Measurements from ENCODE around the gene PRICKLE2.

Gene PRICKLE2

DNA sequence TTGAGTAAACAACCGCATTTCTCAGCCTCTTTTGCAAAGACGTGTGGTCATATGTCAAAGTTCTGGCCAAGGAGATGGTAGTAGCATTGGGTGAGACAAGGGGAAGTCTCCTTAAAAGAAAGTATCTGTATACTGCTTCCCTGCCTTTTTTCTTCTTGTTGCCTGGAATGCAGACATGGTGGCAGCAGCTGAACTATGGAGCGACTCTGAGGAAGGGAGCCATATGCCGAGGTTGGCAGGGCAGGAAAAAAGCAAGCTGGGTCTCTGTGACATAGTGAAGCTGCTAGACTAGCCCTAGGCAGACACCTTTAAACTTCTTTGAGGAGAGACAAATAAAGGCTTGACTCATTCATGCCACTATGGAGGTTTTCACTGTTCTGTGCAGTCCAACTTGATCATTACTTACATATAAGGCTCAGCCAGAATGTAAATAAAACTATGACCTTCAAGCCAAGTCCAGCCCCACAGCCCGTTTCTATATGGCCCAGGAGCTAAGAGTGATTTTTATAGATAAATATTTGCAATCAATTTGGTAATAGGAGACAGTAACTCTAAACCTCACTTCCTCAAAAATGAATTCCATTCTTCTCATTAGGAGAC lies 30.6 kb upstream of the PRICKLE2 start:
- Histone ChIP-seq H3K79me2 (ENCODE audit: control insufficient read depth, insufficient read depth, low read length, poor library complexity) (peaks cover 7% of the 10 kb centered on the region), H2AK5ac (ENCODE audit: low read length) (no peak overlapping the region), H3K27ac (ENCODE audit: low read depth, low read length) (peak overlapping the region; percentile 45), H3K4me1 (ENCODE audit: control insufficient read depth in 1 of 2, insufficient read depth in 2 of 2, low read length in 2 of 2) (peaks cover 10 to 24% of the 10 kb centered on the region in 2 experiments), H3K9ac (ENCODE audit: low read length) (no peak overlapping the region), H3K4me3 (ENCODE audit: low read depth, low read length) (no peak overlapping the region), H3K23ac (ENCODE audit: low read length) (no peak overlapping the region), H4K91ac (ENCODE audit: low read depth, low read length) (no peak overlapping the region), H2BK120ac (ENCODE audit: insufficient read depth, low read length, poor library complexity) (no peak overlapping the region), H3K4me2 (ENCODE audit: low read length) (no peak overlapping the region), H3K27me3 (ENCODE audit: insufficient read depth, low read length) (no peaks in the 10 kb centered on the region), H3K14ac (ENCODE audit: low read length) (no peak overlapping the region), H3K9me3 (ENCODE audit: insufficient read depth, low read depth, low read length) (no peaks in the 10 kb centered on the region), H2AFZ (ENCODE audit: insufficient read depth, low read length, poor library complexity) (no peak overlapping the region), H2BK12ac (ENCODE audit: low read length) (no peak overlapping the region), H3K79me1 (ENCODE audit: low read length) (peaks cover 3% of the 10 kb centered on the region), H3K18ac (ENCODE audit: low read length) (peak overlapping the region; percentile 61), H3K4ac (ENCODE audit: low read depth, low read length) (no peak overlapping the region), H3K36me3 (ENCODE audit: control insufficient read depth in 1 of 2, insufficient read depth in 2 of 2, low read length in 2 of 2) (peaks cover 5 to 21% of the 10 kb centered on the region in 2 experiments), H4K12ac (ENCODE audit: low read depth, low read length) (no peak overlapping the region), H4K8ac (ENCODE audit: low read depth, low read length) (no peak overlapping the region), H2BK5ac (ENCODE audit: low read depth, low read length, poor library complexity) (peak overlapping the region; percentile 27)
- DNase-seq = no peak
- WGBS (ENCODE audit: extremely low coverage, insufficient coverage, insufficient read length) = no CpG with 5 or more reads among the region's 5 CpGs

GRCh38 chr3:64254443-64254842 lies 29.2 kb upstream of the PRICKLE2 start:
- Histone ChIP-seq H3K27ac (ENCODE audit: low read depth, low read length) (no peak overlapping the region), H2AK5ac (ENCODE audit: low read length) (no peak overlapping the region), H3K18ac (ENCODE audit: low read length) (no peak overlapping the region), H2AFZ (ENCODE audit: insufficient read depth, low read length, poor library complexity) (no peak overlapping the region), H2BK5ac (ENCODE audit: low read depth, low read length, poor library complexity) (no peak overlapping the region), H3K14ac (ENCODE audit: low read length) (no peak overlapping the region), H4K8ac (ENCODE audit: low read depth, low read length) (no peak overlapping the region), H3K9me3 (ENCODE audit: insufficient read depth, low read depth, low read length) (no peaks in the 10 kb centered on the region), H3K27me3 (ENCODE audit: insufficient read depth, low read length) (no peaks in the 10 kb centered on the region), H3K4ac (ENCODE audit: low read depth, low read length) (no peak overlapping the region), H3K23ac (ENCODE audit: low read length) (no peak overlapping the region), H2BK12ac (ENCODE audit: low read length) (no peak overlapping the region), H3K79me2 (ENCODE audit: control insufficient read depth, insufficient read depth, low read length, poor library complexity) (peaks cover 7% of the 10 kb centered on the region), H2BK120ac (ENCODE audit: insufficient read depth, low read length, poor library complexity) (no peak overlapping the region), H3K4me3 (ENCODE audit: low read depth, low read length) (no peak overlapping the region), H4K91ac (ENCODE audit: low read depth, low read length) (no peak overlapping the region), H3K9ac (ENCODE audit: low read length) (no peak overlapping the region), H3K36me3 (ENCODE audit: control insufficient read depth in 1 of 2, insufficient read depth in 2 of 2, low read length in 2 of 2) (peaks cover 7 to 25% of the 10 kb centered on the region in 2 experiments), H3K4me1 (ENCODE audit: control insufficient read depth in 1 of 2, insufficient read depth in 2 of 2, low read length in 2 of 2) (peaks cover 10 to 24% of the 10 kb centered on the region in 2 experiments), H3K79me1 (ENCODE audit: low read length) (peaks cover 3% of the 10 kb centered on the region), H3K4me2 (ENCODE audit: low read length) (no peak overlapping the region), H4K12ac (ENCODE audit: low read depth, low read length) (no peak overlapping the region)
- no CpG with 5 or more reads among the region's 2 CpGs for WGBS (ENCODE audit: extremely low coverage, insufficient coverage, insufficient read length)
- peak in 1 of 2 donors; percentile 26 for DNase-seq

GRCh38 chr3:64253689-64254088 lies 28.4 kb upstream of the PRICKLE2 start:
- Histone ChIP-seq H4K8ac (ENCODE audit: low read depth, low read length) (no peak overlapping the region), H3K36me3 (ENCODE audit: control insufficient read depth in 1 of 2, insufficient read depth in 2 of 2, low read length in 2 of 2) (peaks cover 5 to 25% of the 10 kb centered on the region in 2 experiments), H3K18ac (ENCODE audit: low read length) (no peak overlapping the region), H2BK5ac (ENCODE audit: low read depth, low read length, poor library complexity) (no peak overlapping the region), H2BK120ac (ENCODE audit: insufficient read depth, low read length, poor library complexity) (no peak overlapping the region), H3K79me1 (ENCODE audit: low read length) (peaks cover 3% of the 10 kb centered on the region), H2AFZ (ENCODE audit: insufficient read depth, low read length, poor library complexity) (no peak overlapping the region), H3K4me2 (ENCODE audit: low read length) (no peak overlapping the region), H3K27ac (ENCODE audit: low read depth, low read length) (no peak overlapping the region), H4K12ac (ENCODE audit: low read depth, low read length) (no peak overlapping the region), H3K4me1 (ENCODE audit: control insufficient read depth in 1 of 2, insufficient read depth in 2 of 2, low read length in 2 of 2) (peaks cover 10 to 24% of the 10 kb centered on the region in 2 experiments), H3K23ac (ENCODE audit: low read length) (no peak overlapping the region), H3K9ac (ENCODE audit: low read length) (no peak overlapping the region), H2AK5ac (ENCODE audit: low read length) (no peak overlapping the region), H3K9me3 (ENCODE audit: insufficient read depth, low read depth, low read length) (no peaks in the 10 kb centered on the region), H3K79me2 (ENCODE audit: control insufficient read depth, insufficient read depth, low read length, poor library complexity) (peaks cover 5% of the 10 kb centered on the region), H4K91ac (ENCODE audit: low read depth, low read length) (no peak overlapping the region), H3K27me3 (ENCODE audit: insufficient read depth, low read length) (no peaks in the 10 kb centered on the region), H3K4ac (ENCODE audit: low read depth, low read length) (no peak overlapping the region), H3K14ac (ENCODE audit: low read length) (no peak overlapping the region), H3K4me3 (ENCODE audit: low read depth, low read length) (no peak overlapping the region), H2BK12ac (ENCODE audit: low read length) (no peak overlapping the region)
- WGBS (ENCODE audit: extremely low coverage, insufficient coverage, insufficient read length) = no CpG with 5 or more reads among the region's 6 CpGs
- no peak for DNase-seq

- Histone ChIP-seq H3K4me1 (ENCODE audit: control insufficient read depth in 1 of 2, insufficient read depth in 2 of 2, low read length in 2 of 2) (peaks cover 10 to 20% of the 10 kb centered on the region in 2 experiments), H3K9me3 (ENCODE audit: insufficient read depth, low read depth, low read length) (no peaks in the 10 kb centered on the region), H2BK5ac (ENCODE audit: low read depth, low read length, poor library complexity) (no peak overlapping the region), H2AFZ (ENCODE audit: insufficient read depth, low read length, poor library complexity) (no peak overlapping the region), H3K79me1 (ENCODE audit: low read length) (no peaks in the 10 kb centered on the region), H3K4ac (ENCODE audit: low read depth, low read length) (no peak overlapping the region), H3K4me2 (ENCODE audit: low read length) (no peak overlapping the region), H3K27ac (ENCODE audit: low read depth, low read length) (no peak overlapping the region), H2AK5ac (ENCODE audit: low read length) (no peak overlapping the region), H3K9ac (ENCODE audit: low read length) (no peak overlapping the region), H4K12ac (ENCODE audit: low read depth, low read length) (no peak overlapping the region), H2BK120ac (ENCODE audit: insufficient read depth, low read length, poor library complexity) (no peak overlapping the region), H2BK12ac (ENCODE audit: low read length) (no peak overlapping the region), H3K4me3 (ENCODE audit: low read depth, low read length) (no peak overlapping the region), H3K14ac (ENCODE audit: low read length) (no peak overlapping the region), H3K23ac (ENCODE audit: low read length) (no peak overlapping the region), H3K18ac (ENCODE audit: low read length) (no peak overlapping the region), H4K8ac (ENCODE audit: low read depth, low read length) (no peak overlapping the region), H3K27me3 (ENCODE audit: insufficient read depth, low read length) (no peaks in the 10 kb centered on the region), H4K91ac (ENCODE audit: low read depth, low read length) (no peak overlapping the region), H3K79me2 (ENCODE audit: control insufficient read depth, insufficient read depth, low read length, poor library complexity) (peaks cover 3% of the 10 kb centered on the region), H3K36me3 (ENCODE audit: control insufficient read depth in 1 of 2, insufficient read depth in 2 of 2, low read length in 2 of 2) (peaks cover 5 to 22% of the 10 kb centered on the region in 2 experiments)
- WGBS (ENCODE audit: extremely low coverage, insufficient coverage, insufficient read length) = no CpG with 5 or more reads among the region's 3 CpGs
- peak in 1 of 2 donors; percentile 36 for DNase-seq
These were observed 25.8 kb upstream of the PRICKLE2 start for GRCh38 chr3:64251019-64251418.

All from trophoblast cell (in vitro differentiated cells and primary cell).